Progenitor cell of endocrine pancreas (in vitro differentiated cells): Measurements from ENCODE around the gene CBR4. TPM values are rescaled to one million over a fixed set of nuclear protein-coding genes. Genes with fewer than 3 reads are reported as not detected.
"Not testable (repeated sequence)": the region's sequence is repeated elsewhere in the genome, so short reads cannot be mapped to it uniquely, and the experiment has no call there.

ENCODE experiments used
- DNase-seq: peaks from one replicate; pipeline ENCODE4 v3.0.0; 2021; ENCODE audit warnings: low spot score; ENCODE audit not compliant: unreplicated experiment
- H3K27ac Mint-ChIP-seq: 2 replicates; pipeline ENCODE4 v1.8.0; 2021; ENCODE audit warnings: mild to moderate bottlenecking, moderate library complexity, mixed read lengths
- H3K27me3 Mint-ChIP-seq: 2 replicates; pipeline ENCODE4 v1.8.0; 2021; ENCODE audit warnings: mixed read lengths
- H3K36me3 Mint-ChIP-seq: 2 replicates; pipeline ENCODE4 v1.8.0; 2022; ENCODE audit warnings: mixed read lengths; ENCODE audit not compliant: insufficient read depth
- H3K4me1 Mint-ChIP-seq: 2 replicates; pipeline ENCODE4 v1.8.0; 2021; ENCODE audit warnings: low read depth, mixed read lengths
- H3K4me3 Mint-ChIP-seq: 2 replicates; pipeline ENCODE4 v1.8.0; 2021; ENCODE audit warnings: low read depth, mild to moderate bottlenecking, moderate library complexity, mixed read lengths
- H3K9me3 Mint-ChIP-seq: 2 replicates; pipeline ENCODE4 v1.8.0; 2021; ENCODE audit warnings: low read depth, mixed read lengths
- CTCF ChIP-seq: fragments of 200-600 bp; sonication (generic); IDR thresholded peaks from one replicate; pipeline ENCODE4 v1.5.0; 2021; ENCODE audit warnings: antibody characterized with exemption, mild to moderate bottlenecking; ENCODE audit not compliant: unreplicated experiment
- total RNA-seq: library from RNA; stranded (reverse); gene quantifications from 2 replicates; pipeline ENCODE4 v1.2.1, GENCODE V29; 2021

Gene CBR4
- total RNA-seq, 1 donor from 2014 or later: 43.3 TPM

GRCh38 chr4:168999809-169000208 lies 10.2 kb downstream of the CBR4 start:
- H3K9me3 Mint-ChIP-seq: no peaks in the 10 kb centered on the region
- no peak overlapping the region for H3K27ac Mint-ChIP-seq
- peaks cover 37% of the 10 kb centered on the region for H3K36me3 Mint-ChIP-seq
- no peaks in the 10 kb centered on the region for H3K27me3 Mint-ChIP-seq
- H3K4me3 Mint-ChIP-seq: no peak overlapping the region
- no peak for TF ChIP-seq CTCF
- H3K4me1 Mint-ChIP-seq: peaks cover 13% of the 10 kb centered on the region
- DNase-seq: no peak

GRCh38 chr4:168998596-168998995 lies 11.5 kb downstream of the CBR4 start:
- peaks cover 30% of the 10 kb centered on the region for H3K36me3 Mint-ChIP-seq
- no peak for DNase-seq
- no peak for TF ChIP-seq CTCF
- peaks cover 10% of the 10 kb centered on the region for H3K4me1 Mint-ChIP-seq
- no peaks in the 10 kb centered on the region for H3K27me3 Mint-ChIP-seq
- no peaks in the 10 kb centered on the region for H3K9me3 Mint-ChIP-seq
- H3K4me3 Mint-ChIP-seq: no peak overlapping the region
- no peak overlapping the region for H3K27ac Mint-ChIP-seq

- DNase-seq: no peak
- no peaks in the 10 kb centered on the region for H3K9me3 Mint-ChIP-seq
- H3K27me3 Mint-ChIP-seq: no peaks in the 10 kb centered on the region
- H3K27ac Mint-ChIP-seq: no peak overlapping the region
- no peak overlapping the region for H3K4me3 Mint-ChIP-seq
- peaks cover 14% of the 10 kb centered on the region for H3K36me3 Mint-ChIP-seq
- H3K4me1 Mint-ChIP-seq: peaks cover 10% of the 10 kb centered on the region
- TF ChIP-seq CTCF: peak; percentile 33
Measured at GRCh38 chr4:168995537-168996295, 14.3 kb downstream of the CBR4 start.

- Mint-ChIP-seq H3K27me3 (no peaks in the 10 kb centered on the region), H3K36me3 (peaks cover 7% of the 10 kb centered on the region), H3K4me1 (peaks cover 4% of the 10 kb centered on the region), H3K4me3 (no peak overlapping the region), H3K9me3 (no peaks in the 10 kb centered on the region), H3K27ac (peak overlapping the region; percentile 71)
- no peak for TF ChIP-seq CTCF
- no peak for DNase-seq
Measured at GRCh38 chr4:168994958-168995357, 15.1 kb downstream of the CBR4 start.

GRCh38 chr4:168993714-168994510 lies 16.1 kb downstream of the CBR4 start:
- no peaks in the 10 kb centered on the region for H3K4me1 Mint-ChIP-seq

GRCh38 chr4:168992952-168993482 lies 17.0 kb downstream of the CBR4 start:
- H3K36me3 Mint-ChIP-seq: not testable (repeated sequence)
- H3K27ac Mint-ChIP-seq: peak overlapping the region; percentile 42

More at GRCh38 chr4:168993714-168994510, 16.1 kb downstream of the CBR4 start:
- Mint-ChIP-seq H3K9me3 (no peaks in the 10 kb centered on the region), H3K27ac (peak overlapping the region; percentile 84), H3K27me3 (no peaks in the 10 kb centered on the region), H3K36me3 (peaks cover 4% of the 10 kb centered on the region), H3K4me3 (no peak overlapping the region)
- no peak for TF ChIP-seq CTCF
- no peak for DNase-seq

More at GRCh38 chr4:168992952-168993482, 17.0 kb downstream of the CBR4 start:
- H3K4me3 Mint-ChIP-seq, H3K27me3 Mint-ChIP-seq, H3K4me1 Mint-ChIP-seq, H3K9me3 Mint-ChIP-seq, DNase-seq: not testable (repeated sequence)
